HEK293T (cell line): Measurements from ENCODE around the gene ADGRD1.

Experiments used
- BHLHE40 ChIP-seq: fragments of 450-650 bp; IDR thresholded peaks from 2 replicates; pipeline ENCODE4 v1.6.1; 2016; ENCODE audit warnings: mild to moderate bottlenecking, moderate library complexity, borderline replicate concordance
- SUZ12 ChIP-seq: fragments of 450-650 bp; IDR thresholded peaks from 2 replicates; pipeline ENCODE4 v1.6.1; 2016; ENCODE audit warnings: mild to moderate bottlenecking
- TARDBP ChIP-seq: fragments of 450-650 bp; IDR thresholded peaks from 2 replicates; pipeline ENCODE4 v1.6.1; 2016

GRCh38 chr12:130967636-130968035, 13.9 kb downstream of the ADGRD1 start:
- TF ChIP-seq TARDBP (no peak), BHLHE40 (no peak), SUZ12 (no peak)
